ENCODE results near the gene ANO2. TPM values are rescaled to one million over a fixed set of nuclear protein-coding genes. Genes with fewer than 3 reads are reported as not detected.
"Not testable (repeated sequence)": the region's sequence is repeated elsewhere in the genome, so short reads cannot be mapped to it uniquely, and the experiment has no call there.

ANO2 gene
- total RNA-seq, 1 experiment from 2014 or later = not detected

DNA sequence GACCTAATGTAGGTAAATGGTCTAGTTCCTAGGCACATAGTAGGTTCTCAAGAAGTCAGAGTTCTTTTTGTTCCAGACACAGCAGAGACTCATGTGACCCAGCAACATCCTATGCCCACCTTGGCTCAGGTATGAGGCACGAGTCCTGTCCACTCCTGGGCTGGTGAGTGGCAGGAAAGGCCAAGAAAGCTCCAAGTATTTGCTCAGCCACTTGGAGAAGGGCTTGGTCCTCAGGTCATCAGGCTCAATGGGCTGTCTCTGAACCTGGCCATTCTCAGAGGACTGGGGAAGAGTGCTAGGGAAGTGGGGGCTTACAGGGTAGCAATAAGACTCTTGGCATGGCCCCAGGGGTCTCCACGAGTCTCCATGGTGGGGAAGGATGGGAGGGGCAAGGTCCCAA, 260.1 kb downstream of the ANO2 start:
- DNase-seq (ENCODE audit: low spot score) = no peak

DNA sequence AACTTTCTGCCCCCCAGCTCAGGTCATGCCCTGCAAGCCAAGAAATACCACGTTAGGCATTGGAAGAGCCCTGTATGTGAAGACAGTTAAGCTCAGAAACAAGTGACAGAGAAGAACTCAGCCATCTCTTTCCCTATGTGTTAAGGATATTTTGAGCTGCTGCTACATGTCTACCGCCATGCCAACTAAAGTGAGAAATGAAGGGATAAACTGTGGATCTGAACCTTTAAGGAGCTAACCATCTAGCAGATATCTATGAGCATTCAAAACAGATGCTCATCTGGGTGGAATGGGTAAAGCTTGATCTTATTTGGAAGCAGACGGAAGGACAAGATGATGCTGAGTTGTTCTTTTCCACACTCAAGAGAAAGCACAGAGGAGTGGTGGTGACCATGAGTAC, 262.5 kb downstream of the ANO2 start:
- DNase-seq (ENCODE audit: low spot score) = no peak

DNA sequence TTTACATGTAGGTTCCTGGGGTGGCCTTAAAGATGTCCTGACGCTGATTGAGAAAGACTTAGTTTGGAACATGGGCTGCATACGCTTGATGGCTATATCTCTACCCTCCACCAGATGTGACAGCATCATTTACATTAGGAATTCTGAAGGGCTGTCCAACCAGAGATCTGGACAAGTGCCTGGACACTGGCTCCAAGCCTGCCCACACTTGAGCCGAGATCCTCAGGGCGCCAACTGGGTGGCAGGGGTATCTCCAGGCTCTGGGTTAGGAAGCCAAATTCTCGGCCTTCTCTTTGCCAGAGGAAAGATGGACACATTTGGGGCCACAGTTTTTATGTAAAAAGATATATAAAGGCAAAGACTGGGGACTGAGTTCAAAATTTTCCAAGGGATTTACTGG, 266.9 kb downstream of the ANO2 start:
- no peak for DNase-seq (ENCODE audit: low spot score)

DNA sequence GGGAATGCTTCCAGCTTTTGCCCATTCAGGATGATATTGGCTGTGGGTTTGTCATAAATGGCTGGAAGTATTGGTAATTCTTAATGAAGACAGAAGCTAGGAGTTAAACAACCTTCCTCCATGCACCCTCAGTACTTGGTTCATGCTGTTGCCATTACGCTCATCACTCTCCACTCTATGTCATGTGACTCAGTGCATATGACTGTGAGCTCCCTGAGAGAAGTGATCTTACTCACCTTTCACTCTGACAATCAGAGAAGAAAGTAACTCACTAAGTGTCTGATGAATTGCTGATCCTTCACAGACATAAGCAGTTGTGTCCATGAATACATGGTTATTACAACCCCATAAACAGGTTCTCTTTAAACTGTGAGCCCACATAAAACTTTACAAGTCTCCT, 275.4 kb downstream of the ANO2 start:
- not testable (repeated sequence) for DNase-seq (ENCODE audit: low spot score)

DNA sequence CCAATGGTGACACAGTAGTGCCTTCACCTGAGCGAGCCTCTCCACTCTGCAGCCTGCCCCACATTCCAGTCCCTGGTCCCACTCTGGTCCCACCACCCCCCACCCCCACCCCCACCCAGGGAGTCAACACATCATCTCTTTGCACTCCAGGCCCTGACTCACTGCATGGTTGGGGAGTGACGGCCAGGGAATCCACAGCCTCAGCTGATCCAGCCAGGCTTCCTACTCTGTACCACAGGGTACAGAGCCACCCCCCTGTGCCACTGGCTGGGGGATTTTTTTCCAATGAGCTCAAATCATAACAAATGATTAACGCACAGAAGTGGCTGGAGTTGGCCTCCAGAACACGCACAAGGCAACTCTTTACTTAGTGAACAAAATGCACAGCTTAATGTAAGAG, 279.4 kb downstream of the ANO2 start:
- no peak for DNase-seq (ENCODE audit: low spot score)

DNA sequence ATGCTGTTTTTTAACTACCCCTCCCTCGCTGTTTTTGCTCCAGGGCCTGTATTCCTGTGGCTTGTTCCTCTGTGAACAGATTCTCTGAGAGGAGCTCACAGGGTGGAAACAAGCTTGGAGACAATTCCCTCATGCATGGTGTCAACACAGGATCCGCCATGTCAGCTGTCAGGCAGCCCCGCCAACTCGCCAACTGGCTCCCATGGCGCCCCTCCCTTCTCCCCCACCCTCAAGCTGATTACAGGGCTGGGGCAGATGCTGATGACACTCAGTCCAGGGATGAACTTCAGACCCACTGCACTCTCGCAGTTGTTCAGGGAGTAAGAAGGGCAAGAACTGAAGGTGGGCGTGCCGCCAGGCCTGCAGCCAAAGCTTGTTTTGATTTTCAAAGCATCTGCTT, 283.2 kb downstream of the ANO2 start:
- DNase-seq (ENCODE audit: low spot score) = no peak

DNA sequence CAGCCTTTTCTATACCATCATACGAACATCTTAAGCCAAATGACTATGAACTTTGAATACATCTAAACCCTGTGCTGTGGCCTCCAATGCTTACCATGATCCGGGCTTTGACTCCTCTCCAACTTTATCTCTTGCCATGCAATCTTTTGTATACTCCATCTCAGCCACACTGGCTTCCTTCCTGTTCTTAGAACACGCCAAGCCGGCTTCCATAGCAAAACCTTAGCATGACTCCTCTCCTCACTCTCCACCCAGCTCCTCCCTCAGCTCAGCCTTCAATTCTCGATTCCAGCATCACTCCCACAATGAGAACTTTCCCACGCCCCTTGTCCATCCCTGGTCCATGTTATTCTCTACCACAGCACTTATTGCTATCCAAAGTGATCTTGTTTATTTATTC, 284.8 kb downstream of the ANO2 start:
- DNase-seq (ENCODE audit: low spot score) = no peak

DNA sequence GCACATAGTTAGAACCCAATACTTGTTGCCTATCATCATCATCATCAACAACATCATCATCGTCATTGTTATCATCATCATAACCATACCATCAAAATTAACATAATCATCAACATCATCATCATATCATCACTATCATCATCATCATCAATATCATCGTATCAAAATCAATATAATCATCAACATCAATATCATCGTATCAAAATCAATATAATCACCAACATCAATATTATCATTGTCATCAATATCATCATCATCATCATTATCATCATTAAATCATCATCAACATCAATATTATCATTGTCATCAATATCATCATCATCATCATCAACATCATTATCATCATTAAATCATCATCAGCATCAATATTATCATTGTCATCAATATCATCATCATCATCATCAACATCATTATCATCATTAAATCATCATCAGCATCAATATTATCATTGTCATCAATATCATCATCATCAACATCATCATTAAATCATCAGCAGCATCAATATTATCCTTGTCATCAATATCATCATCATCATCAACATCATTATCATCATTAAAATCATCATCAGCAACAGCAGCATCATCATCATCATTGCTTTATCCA, 286.6 kb downstream of the ANO2 start:
- not testable (repeated sequence) for DNase-seq (ENCODE audit: low spot score)

DNA sequence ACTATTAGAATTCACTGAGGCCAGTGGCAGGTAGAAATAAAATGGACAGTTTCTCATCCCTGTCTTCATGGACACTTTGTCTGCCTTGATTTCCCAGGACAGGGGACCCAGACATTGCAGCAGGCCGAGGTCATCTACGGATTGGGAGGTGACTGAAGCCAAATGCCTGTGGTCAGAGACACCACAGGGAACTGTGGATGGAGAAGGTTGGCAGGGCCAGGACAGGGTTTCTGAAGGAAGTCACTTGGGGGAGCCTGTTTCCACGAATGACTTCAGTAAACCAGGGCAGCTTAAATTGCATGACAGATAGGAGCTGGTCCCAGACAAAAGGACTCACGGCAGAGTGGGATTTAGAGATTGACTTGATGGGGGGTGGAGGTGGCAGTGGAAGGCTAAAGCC, 288.2 kb downstream of the ANO2 start:
- DNase-seq (ENCODE audit: low spot score) = no peak

DNA sequence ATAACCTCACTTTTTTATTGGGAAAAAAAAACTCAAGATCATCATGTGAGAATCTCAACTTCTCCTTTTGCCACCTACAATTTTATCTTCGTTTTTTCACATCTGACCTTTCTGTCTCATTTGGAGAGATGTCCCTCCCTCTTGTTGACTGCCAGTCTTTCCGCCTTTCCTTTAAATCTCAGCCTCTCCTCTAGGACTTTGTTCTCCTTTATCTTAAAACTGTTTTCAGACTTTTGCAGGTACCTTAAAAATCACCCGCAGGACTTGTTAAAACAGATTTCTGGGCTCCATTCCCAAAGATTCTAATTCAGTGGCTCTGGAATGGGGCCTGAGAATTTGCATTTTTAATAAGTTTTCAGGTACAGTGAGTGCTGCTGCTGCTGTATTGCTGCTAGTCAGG, 289.9 kb downstream of the ANO2 start:
- DNase-seq (ENCODE audit: low spot score) = no peak

DNA sequence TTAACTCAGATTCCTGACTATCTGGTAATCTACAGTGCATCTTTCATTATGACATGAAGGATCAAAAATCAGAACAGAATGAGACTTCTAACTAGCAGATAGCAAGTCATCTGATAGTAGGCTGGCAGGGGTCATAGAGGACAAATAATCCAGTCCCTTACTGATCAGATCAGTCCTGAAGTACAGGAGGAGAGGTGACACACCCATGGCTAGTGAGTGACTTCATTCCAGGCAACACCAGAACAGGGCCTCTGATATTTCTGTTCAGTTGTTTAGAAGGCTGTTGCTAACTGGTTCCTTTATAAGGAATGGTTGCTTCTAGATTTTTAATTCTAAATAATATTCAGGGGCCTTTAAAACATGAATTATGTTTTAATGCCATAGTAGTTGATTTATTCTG, 291.0 kb downstream of the ANO2 start:
- DNase-seq (ENCODE audit: low spot score) = no peak

DNA sequence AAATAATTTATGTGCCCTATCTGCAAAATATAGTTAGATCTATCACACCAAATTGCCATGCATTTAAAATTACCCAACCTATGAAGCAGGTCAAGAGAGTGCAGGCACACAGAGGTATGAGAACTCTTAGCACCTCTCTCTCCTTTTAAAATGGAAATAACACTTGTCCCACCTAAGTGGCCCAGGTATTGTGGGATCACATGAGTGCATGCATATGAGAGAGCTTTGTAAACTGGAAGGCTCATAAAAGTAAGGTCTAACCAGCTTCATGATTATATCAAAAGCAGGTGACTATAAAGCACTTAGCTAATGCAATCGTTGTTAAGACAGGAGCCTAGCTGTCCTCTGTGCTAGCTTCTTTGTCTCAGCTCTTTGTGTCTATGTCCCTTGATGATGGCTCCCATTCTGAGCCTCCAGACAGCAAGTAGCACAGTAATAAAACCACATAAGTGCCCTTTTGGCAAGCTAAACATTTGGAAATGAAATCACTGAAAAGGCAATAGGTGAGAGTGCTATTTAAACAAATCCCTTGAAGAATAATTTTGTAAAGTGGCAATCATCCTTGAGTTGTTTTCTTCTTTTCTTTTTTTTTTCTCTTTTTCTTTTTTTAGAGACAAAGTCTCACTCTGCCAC, 294.1 kb downstream of the ANO2 start:
- no peak for DNase-seq (ENCODE audit: low spot score)

DNA sequence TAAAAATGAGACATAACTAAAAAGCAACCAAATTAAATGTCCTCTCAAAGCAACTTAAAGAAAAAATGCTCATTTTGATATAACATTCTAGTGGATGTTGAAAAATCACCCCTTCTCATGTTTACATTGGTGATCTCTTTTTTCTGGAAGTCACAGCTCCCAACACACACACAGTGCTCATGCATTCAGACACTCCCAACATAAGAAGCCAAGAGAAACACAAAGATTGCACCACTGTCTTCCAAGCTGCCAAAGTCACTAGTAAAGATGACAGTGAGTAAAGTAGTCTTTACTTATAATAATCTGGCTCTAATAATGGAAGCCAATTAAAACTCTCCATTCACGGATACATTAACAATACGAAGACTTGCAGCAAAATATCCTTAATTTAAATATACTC, 294.8 kb downstream of the ANO2 start:
- DNase-seq (ENCODE audit: low spot score) = no peak

DNA sequence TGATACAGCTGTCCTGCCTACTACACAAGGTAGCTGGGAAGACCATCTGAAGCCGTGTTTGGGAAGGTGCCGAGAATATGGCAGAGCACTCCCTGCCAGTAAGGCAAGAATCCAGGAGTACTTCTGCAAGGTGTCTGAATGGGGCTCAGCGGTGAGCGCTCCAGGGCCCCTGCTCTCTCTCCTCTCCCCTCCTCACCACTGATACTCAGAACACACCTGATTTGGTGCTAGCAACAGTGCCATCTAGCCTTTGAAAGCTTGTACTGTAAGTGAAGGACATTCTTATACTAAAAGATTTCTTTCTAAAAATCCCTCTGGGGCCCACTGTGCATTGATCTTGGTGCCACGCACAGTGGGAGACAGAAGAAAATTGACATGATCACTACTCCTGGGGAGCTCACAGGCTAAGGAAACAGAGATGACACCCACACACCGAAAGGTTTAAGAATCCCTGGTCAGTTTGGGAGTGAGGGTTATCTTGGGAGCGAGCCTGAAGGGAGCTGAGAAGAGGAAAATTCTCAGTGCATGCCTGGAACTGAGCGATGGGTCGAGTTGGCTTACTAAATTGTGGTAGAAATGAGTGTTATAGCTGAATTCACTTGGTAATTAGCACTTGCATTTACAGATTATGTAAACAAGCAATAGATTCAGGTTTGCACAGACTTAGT, 296.2 kb downstream of the ANO2 start:
- peak; percentile 43 for DNase-seq (ENCODE audit: low spot score)

DNA sequence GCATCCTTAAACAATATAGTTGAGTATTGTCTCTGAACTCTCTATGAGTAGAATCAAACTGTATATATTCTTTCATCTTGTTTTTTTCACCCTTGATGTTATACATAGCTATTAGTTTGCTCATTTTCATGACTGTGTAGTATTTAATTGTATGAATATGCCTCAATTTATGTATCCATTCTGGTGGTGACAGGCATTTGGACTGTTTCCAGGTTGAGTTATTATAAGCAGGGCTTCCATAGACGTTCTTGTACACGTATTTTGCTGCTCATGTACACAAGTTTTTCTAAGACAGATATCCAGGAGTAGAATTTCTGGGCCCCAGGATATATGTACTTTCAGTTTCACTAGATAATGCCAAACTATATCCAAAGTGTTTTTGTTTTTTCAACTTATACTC, 301.8 kb downstream of the ANO2 start:
- DNase-seq (ENCODE audit: low spot score) = no peak

DNA sequence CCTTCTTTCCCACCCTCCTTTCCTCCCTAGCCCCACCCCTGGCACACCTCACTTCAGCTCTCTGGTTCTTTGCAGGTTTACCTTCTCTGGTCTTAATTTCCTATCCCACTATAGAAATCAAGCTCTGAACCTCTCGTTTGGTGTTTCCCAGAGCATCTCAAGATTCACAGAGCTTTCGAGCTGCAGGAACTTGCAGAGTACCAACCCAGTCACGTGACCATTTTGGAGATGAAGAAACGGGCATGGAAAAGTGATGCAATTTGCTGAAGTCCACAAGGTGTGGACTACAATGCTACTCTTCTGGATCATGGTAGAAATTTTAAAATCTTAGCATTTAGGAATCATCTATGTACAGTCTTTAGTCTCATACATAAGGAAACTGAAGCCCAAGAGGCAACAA, 307.4 kb downstream of the ANO2 start:
- DNase-seq (ENCODE audit: low spot score) = no peak

DNA sequence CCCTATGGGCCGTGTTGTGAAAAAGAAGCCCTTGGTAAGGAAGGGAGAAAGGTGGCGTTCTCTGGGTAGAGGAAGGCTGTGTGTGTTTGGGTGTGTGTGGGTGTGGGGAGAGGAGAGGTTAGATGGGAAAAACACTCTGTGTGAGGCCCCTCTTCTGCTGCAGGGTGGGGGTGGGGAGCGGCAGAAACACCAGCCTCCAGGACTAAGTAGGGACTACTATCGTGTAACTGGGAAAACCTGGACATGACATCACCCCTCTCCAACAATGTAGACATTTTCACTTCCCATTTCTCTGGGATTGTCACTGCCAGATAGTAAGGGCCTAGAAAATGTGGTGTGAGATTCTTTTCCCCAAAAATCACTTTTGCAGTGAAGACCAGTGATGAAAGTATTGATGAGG, 308.2 kb downstream of the ANO2 start:
- no peak for DNase-seq (ENCODE audit: low spot score)

DNA sequence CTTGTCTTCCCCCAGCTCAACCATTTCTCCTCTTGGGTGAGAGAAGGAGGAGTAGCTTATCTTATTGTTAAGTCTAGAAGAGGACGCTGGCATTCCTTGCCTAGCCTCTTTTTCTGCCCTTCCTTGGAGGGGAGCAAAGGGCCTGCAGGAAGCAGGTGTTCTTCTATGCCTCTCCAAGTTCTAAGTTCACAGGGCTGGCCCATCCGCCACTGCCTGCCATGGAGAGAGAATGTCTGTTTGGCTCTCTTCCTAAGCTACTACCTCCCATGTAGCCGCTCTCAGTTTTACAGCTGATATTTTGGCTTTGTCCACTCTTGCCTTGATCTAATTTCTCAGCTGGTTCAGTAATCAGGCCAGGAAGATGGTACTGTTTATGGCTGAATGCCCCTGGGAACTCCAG, 312.0 kb downstream of the ANO2 start:
- no peak for DNase-seq (ENCODE audit: low spot score)

DNA sequence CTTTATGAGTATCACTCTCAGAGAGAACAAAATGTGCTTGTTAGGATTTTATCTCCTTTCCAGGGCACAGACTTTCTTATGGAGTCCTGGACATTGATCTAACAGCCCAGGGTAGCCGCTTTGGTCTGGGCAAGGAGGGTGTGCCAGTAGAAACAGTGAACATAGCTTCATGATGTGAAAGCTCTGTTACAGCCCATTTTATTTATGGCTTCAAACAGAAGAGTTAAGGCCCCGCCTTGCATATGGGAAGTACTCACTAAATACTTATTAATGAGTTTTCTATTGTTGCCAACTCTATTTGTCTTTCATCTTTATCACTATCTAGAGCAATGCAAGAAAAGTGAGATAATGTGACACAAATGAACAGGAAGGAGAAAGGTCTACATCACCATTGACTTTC, 312.6 kb downstream of the ANO2 start:
- DNase-seq (ENCODE audit: low spot score) = no peak

DNA sequence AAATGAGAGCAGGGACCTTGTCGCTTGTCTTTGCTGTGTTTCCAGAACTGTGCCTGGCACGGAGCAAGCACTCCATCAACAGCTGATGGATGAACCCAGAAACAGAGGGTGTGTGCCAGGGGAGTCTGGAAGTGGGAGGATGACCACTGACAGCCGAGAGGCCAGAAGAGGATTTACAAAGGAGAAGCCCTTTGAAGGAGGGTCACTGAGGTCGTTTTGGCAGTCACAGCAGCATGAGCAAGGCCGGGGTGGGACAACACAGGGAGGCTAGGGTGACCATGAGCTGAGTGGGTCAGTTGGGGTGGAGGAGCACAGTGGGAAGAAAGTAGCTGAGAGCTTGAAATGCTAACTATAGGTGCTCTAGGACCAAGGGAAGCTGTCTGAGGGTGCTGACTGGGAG, 313.6 kb downstream of the ANO2 start:
- DNase-seq (ENCODE audit: low spot score) = no peak

DNA sequence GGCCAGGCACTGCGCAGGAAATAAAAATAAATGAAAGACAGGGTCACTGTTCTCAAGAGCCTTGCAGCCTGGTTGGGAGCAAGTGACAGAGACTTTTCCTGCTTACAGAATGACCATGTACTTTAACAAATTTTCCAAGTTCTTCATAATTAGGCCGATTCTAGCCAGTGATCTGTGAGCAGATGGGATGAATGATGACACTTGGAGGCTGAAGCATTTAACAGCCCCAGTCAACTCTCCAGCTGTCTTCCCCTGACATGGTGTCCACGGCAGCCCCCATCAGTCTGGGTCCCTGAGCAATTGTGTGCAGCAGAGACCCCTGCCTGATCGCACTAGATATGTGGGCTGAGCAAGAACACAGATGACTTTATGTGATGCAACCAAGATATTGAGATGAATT, 314.3 kb downstream of the ANO2 start:
- DNase-seq (ENCODE audit: low spot score) = no peak

DNA sequence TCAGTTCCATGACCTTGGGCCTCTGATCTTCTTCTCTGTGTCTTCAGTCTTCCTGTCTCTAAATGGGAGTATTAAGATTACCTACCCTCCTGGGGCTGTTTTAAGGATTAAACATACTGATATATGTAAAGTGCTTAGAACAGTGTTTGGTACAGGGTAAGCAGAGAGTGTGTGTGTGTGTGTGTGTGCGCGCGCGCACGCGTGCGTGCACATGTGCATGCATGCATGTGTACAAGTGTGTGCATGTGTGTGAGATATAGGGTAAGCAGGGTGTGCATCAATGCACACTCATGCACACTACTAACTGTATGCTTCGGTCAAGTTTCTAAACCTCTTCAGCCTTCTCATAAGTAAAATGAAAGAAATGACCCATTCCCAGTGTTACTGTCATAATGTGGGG, 316.6 kb downstream of the ANO2 start:
- no peak for DNase-seq (ENCODE audit: low spot score)

DNA sequence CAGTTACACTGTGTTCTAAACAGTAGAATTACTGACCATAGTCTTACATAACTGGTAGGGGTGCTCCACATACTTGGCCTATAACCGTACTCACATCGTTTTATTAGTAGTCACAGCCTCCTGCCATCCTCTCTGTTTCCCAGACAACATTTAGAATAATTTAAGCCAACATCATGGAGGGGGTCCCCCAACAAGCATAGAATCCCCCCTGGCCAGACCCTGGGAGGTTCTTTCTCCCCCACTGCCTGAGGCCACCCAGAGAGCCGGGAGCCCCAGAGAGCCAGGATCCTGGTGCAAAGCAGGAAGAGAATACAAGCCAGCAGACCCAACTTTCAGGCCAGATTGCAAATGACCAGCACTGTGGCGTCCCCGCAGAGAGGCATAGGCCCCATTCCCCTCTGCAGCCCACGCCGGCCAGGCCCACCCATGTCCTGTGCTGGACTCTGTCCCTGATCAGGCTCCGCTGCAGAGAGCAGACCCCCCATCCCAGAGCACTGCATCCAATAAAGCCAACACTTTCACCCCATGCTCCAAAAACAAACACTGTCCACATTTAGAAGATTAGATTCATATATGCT, 317.9 kb downstream of the ANO2 start:
- DNase-seq (ENCODE audit: low spot score) = no peak

Data from HT-29 (cell line).